CD8-positive, alpha-beta memory T cell (primary cell): ENCODE measurements around the gene SCYGR1. TPM values are rescaled to one million over a fixed set of nuclear protein-coding genes. Genes with fewer than 3 reads are reported as not detected.
A peak's percentile ranks its signal among the peaks of the same experiment; 100 is the strongest.

Source experiments
- CTCF ChIA-PET: fragments of 350-600 bp; sonication (Branson Sonifier 250); formaldehyde crosslinking; loops from one replicate; lab custom pipeline; 2021; ENCODE audit warnings: antibody characterized with exemption; lab: Charles Lee
- POLR2A ChIA-PET: fragments of 350-600 bp; sonication (Branson Sonifier 250); formaldehyde crosslinking; loops from one replicate; lab custom pipeline; 2021; ENCODE audit warnings: antibody characterized with exemption; lab: Charles Lee
- DNase-seq, 5 donors: peaks; one replicate each; pipeline versions ENCODE4 v3.0.0 to v3.0.0-alpha.2; 2020 to 2022; ENCODE audit warnings: mixed read lengths in 1 of 5
- H3K27ac ChIP-seq: one replicate; pipeline ENCODE4 v1.7.0; 2013; ENCODE audit warnings: low read depth, mild to moderate bottlenecking, low read length, moderate library complexity
- H3K27me3 ChIP-seq: 2 replicates; pipeline ENCODE4 v1.7.0; 2013; ENCODE audit warnings: low read length, mild to moderate bottlenecking; ENCODE audit not compliant: insufficient read depth, poor library complexity, severe bottlenecking
- H3K36me3 ChIP-seq: 2 replicates; pipeline ENCODE4 v1.7.0; 2013; ENCODE audit warnings: mild to moderate bottlenecking, low read length, moderate library complexity; ENCODE audit not compliant: insufficient read depth
- H3K4me1 ChIP-seq: 2 replicates; pipeline ENCODE4 v1.7.0; 2013; ENCODE audit warnings: mild to moderate bottlenecking, low read length, moderate library complexity; ENCODE audit not compliant: insufficient read depth
- H3K4me3 ChIP-seq: 2 replicates; pipeline ENCODE4 v1.7.0; 2013; ENCODE audit warnings: mild to moderate bottlenecking, low read length
- H3K9me3 ChIP-seq: 2 replicates; pipeline ENCODE4 v1.7.0; 2013; ENCODE audit warnings: mild to moderate bottlenecking, low read length
- H3K27ac Mint-ChIP-seq, 8 donors: one replicate each; pipeline ENCODE4 v1.8.0; 2020 to 2021; ENCODE audit warnings: mixed read lengths in 8 of 8, mild to moderate bottlenecking in 6 of 8, inconsistent platforms in 3 of 8, moderate library complexity in 3 of 8
- H3K27me3 Mint-ChIP-seq, 2 donors: one replicate each; pipeline ENCODE4 v1.8.0; 2020 to 2021; ENCODE audit warnings: mixed read lengths in 2 of 2, mild to moderate bottlenecking in 1 of 2, moderate library complexity in 1 of 2
- H3K36me3 Mint-ChIP-seq, 3 donors: one replicate each; pipeline ENCODE4 v1.8.0; 2020 to 2021; ENCODE audit warnings: mixed read lengths in 3 of 3, inconsistent platforms in 1 of 3, mild to moderate bottlenecking in 1 of 3
- H3K4me1 Mint-ChIP-seq, 3 donors: one replicate each; pipeline ENCODE4 v1.8.0; 2020 to 2021; ENCODE audit warnings: mixed read lengths in 3 of 3, inconsistent platforms in 1 of 3, mild to moderate bottlenecking in 1 of 3
- H3K4me3 Mint-ChIP-seq, 7 donors: one replicate each; pipeline ENCODE4 v1.8.0; 2020 to 2021; ENCODE audit warnings: mixed read lengths in 7 of 7, mild to moderate bottlenecking in 6 of 7, moderate library complexity in 4 of 7, inconsistent platforms in 2 of 7
- H3K9me3 Mint-ChIP-seq, 5 donors: one replicate each; pipeline ENCODE4 v1.8.0; 2020 to 2022; ENCODE audit warnings: mixed read lengths in 5 of 5, mild to moderate bottlenecking in 3 of 5, moderate library complexity in 2 of 5, inconsistent platforms in 1 of 5
- polyA plus RNA-seq: library from polyadenylated mRNA; unstranded; fragments of 300-500 nt; fragmentation: Illumina TruSeq; gene quantifications from one replicate; pipeline ENCODE4 v1.2.3, GENCODE V29; 2021
- total RNA-seq, 2 experiments: library from RNA; stranded (reverse); gene quantifications; one replicate each; pipeline ENCODE4 v1.2.3, GENCODE V29; 2021

SCYGR1 gene
- total and polyA plus RNA-seq, 3 experiments from 2014 or later = not detected

DNA sequence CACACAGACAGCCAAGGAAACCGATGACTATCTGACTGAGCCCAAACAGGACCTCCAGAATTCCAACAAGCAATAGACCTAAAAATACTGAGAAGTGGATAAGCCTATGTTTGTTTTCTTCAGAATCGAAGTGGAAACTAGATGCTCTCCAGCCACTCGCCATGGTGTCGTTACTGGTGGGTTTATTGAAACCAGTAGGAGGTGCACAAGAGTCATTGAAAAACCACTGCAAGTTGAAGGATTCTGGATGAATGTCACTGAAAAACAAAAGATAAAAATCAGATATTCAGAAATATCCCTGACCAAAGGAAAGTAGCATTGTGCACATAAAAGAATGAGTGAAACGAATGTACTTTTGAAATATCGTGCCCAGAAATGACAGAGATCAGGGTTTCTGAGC lies 24.0 kb downstream of the SCYGR1 start:
- peak in 1 of 5 donors; percentile 12 for DNase-seq
- Mint-ChIP-seq H3K27me3 (no peaks in the 10 kb centered on the region), H3K4me3 (no peak overlapping the region), H3K9me3 (no peaks in the 10 kb centered on the region), H3K4me1 (peaks cover 0 to 2% (median 0%) of the 10 kb centered on the region in 3 donors), H3K27ac (no peak overlapping the region), H3K36me3 (peaks cover 0 to 24% (median 15%) of the 10 kb centered on the region in 3 donors)
- H3K4me1 ChIP-seq = no peaks in the 10 kb centered on the region
- CTCF ChIA-PET = no interaction called here
- H3K36me3 ChIP-seq = no peaks in the 10 kb centered on the region
- POLR2A ChIA-PET = no interaction called here
- H3K4me3 ChIP-seq = no peak overlapping the region
- no peaks in the 10 kb centered on the region for H3K9me3 ChIP-seq
- no peaks in the 10 kb centered on the region for H3K27me3 ChIP-seq
- H3K27ac ChIP-seq = no peak overlapping the region

DNA sequence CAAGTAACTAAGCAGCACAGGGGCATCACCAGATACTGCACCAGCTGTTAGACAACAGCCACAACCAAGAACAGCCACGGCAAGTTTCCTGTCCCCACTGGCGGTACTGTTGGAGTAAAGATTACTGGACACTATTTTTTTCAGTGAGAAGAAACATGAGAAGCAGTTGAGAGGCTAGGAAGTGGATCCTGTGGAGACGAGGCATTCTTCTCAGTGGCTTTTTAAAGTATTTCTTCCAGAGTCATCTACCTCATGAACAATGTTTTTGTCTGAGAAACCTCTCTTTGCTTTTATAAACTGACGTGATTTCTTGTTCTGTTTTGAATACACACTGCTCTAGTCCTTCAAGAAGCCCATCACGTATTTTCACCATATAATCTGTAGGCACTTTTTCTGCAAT lies 27.4 kb downstream of the SCYGR1 start:
- Histone ChIP-seq H3K27me3 (no peaks in the 10 kb centered on the region), H3K4me3 (no peak overlapping the region), H3K36me3 (peaks cover 9% of the 10 kb centered on the region), H3K27ac (no peak overlapping the region), H3K9me3 (no peaks in the 10 kb centered on the region), H3K4me1 (no peaks in the 10 kb centered on the region)
- H3K27me3 Mint-ChIP-seq = no peaks in the 10 kb centered on the region
- ChIA-PET POLR2A (no interaction called here), CTCF (no interaction called here)
- no peaks in the 10 kb centered on the region for H3K9me3 Mint-ChIP-seq
- no peak overlapping the region for H3K4me3 Mint-ChIP-seq
- H3K36me3 Mint-ChIP-seq = peaks cover 4 to 52% (median 30%) of the 10 kb centered on the region in 3 donors
- H3K27ac Mint-ChIP-seq = no peak overlapping the region
- no peak for DNase-seq
- H3K4me1 Mint-ChIP-seq = peaks cover 0 to 2% (median 0%) of the 10 kb centered on the region in 3 donors

DNA sequence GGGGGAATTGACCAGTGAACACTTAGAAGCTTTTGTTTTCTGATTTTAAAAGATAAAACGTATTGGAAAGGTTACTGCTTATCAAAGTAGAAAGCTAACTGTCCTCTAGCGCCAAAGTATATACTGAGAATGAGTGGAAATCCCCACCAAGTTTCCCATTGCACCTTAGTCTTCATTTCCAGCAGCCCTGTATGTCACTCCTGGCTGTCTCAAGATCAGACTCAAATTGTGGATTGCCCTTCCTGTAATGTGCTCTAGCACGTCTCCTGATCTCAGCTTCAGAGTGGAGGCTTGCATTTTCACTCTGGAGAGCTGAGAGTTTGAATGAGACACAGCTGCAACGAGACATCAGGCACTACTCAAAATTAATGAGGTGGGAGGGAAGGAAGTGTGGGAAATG lies 36.1 kb downstream of the SCYGR1 start:
- no peak for DNase-seq
- peak overlapping the region in 5 of 8 donors; percentile 23 to 93 (median 42) for H3K27ac Mint-ChIP-seq
- H3K9me3 Mint-ChIP-seq = no peaks in the 10 kb centered on the region
- peaks cover 0 to 65% (median 21%) of the 10 kb centered on the region in 3 donors for H3K36me3 Mint-ChIP-seq
- POLR2A ChIA-PET = no interaction called here
- H3K27me3 Mint-ChIP-seq = no peaks in the 10 kb centered on the region
- no peaks in the 10 kb centered on the region for H3K4me1 Mint-ChIP-seq
- H3K36me3 ChIP-seq = no peaks in the 10 kb centered on the region
- no peaks in the 10 kb centered on the region for H3K9me3 ChIP-seq
- CTCF ChIA-PET = no interaction called here
- H3K27me3 ChIP-seq = no peaks in the 10 kb centered on the region
- no peak overlapping the region for H3K27ac ChIP-seq
- no peak overlapping the region for H3K4me3 Mint-ChIP-seq
- no peak overlapping the region for H3K4me3 ChIP-seq
- H3K4me1 ChIP-seq = no peaks in the 10 kb centered on the region

DNA sequence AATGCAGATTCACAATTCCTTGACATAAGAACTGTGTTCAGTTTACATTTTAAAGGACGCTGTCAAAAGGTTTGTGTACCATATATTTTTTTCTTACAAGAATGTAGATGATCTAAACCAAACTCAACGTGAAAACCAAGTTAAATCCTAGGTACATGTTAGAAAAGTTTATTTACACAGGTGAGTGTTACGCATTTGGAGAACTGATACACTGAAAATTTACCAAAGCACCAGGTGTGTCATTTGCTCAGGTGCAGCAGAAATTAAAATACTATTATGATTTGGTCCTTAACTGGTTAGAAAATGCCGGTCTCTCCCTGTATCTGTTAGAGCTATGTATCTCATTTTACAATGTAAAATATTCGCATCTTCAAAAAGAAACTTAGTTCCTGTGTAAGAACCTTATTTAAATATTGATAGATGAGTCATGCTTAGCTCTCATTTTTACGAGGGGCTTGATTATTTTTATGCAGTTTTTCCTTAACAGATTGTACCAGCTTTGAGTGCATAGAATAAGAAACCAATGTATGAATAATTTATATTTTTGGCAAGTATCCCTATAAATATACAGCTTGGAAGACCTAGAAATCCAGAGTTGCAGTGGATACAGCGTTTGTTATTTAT lies 37.6 kb downstream of the SCYGR1 start:
- Mint-ChIP-seq H3K36me3 (peaks cover 0 to 64% (median 21%) of the 10 kb centered on the region in 3 donors), H3K27ac (no peak overlapping the region), H3K27me3 (no peaks in the 10 kb centered on the region), H3K4me3 (no peak overlapping the region), H3K4me1 (no peaks in the 10 kb centered on the region), H3K9me3 (no peaks in the 10 kb centered on the region)
- ChIA-PET CTCF (interaction anchor here (1.7 kb wide), 1 partner anchor 34 kb away, joined by 3 read pairs; no protein-coding TSS in a partner anchor), POLR2A (no interaction called here)
- Histone ChIP-seq H3K4me1 (no peaks in the 10 kb centered on the region), H3K4me3 (no peak overlapping the region), H3K9me3 (no peaks in the 10 kb centered on the region), H3K36me3 (no peaks in the 10 kb centered on the region), H3K27me3 (no peaks in the 10 kb centered on the region), H3K27ac (no peak overlapping the region)
- no peak for DNase-seq

DNA sequence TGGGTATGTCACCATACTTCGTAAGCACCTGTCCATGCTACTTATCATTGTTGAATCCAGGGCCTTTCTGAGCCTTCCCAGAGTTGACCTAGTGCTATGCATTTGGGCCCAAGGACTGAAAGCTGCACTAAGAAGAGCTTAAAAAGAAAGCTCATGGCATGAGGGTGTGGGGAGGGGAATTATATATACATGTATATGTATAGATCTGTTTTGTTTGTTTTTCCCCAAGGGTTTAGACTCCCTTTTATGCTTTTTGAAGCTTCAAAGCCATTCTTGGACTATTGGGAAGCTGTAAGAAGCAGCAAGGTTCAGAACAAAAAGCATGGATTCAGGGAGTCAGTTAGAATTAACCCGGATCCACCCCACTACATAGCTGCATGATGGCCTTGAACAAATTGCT lies 39.4 kb downstream of the SCYGR1 start:
- Mint-ChIP-seq H3K4me1 (no peaks in the 10 kb centered on the region), H3K27ac (no peak overlapping the region), H3K9me3 (no peaks in the 10 kb centered on the region), H3K36me3 (peaks cover 0 to 63% (median 19%) of the 10 kb centered on the region in 3 donors), H3K27me3 (no peaks in the 10 kb centered on the region), H3K4me3 (no peak overlapping the region)
- Histone ChIP-seq H3K4me3 (no peak overlapping the region), H3K27me3 (no peaks in the 10 kb centered on the region), H3K27ac (no peak overlapping the region), H3K36me3 (no peaks in the 10 kb centered on the region), H3K9me3 (no peaks in the 10 kb centered on the region), H3K4me1 (no peaks in the 10 kb centered on the region)
- CTCF ChIA-PET = interaction anchor here (1.5 to 1.7 kb wide), 2 partner anchors 28 to 36 kb away, joined by 3 to 4 read pairs; no protein-coding TSS in a partner anchor
- no peak for DNase-seq
- POLR2A ChIA-PET = no interaction called here

DNA sequence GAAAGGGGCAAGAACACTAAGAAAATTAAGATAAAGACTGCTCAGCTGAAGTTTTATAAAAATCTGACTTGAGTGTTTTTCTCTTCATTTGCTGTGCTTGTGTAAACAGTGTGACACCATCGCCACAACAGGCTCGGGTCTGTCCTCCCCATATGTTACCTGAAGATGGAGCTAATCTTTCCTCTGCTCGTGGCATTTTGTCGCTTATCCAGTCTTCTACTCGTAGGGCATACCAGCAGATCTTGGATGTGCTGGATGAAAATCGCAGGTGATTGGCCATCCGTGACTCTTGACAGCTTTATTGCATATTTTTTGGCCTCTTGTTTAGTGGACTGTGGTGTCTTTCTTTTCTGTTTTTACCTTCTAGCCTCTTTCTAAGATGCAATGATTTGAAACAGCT lies 40.6 kb downstream of the SCYGR1 start:
- H3K36me3 Mint-ChIP-seq = peaks cover 0 to 66% (median 21%) of the 10 kb centered on the region in 3 donors
- CTCF ChIA-PET = no interaction called here
- POLR2A ChIA-PET = no interaction called here
- Histone ChIP-seq H3K27ac (no peak overlapping the region), H3K4me1 (no peaks in the 10 kb centered on the region), H3K4me3 (no peak overlapping the region), H3K27me3 (no peaks in the 10 kb centered on the region), H3K36me3 (no peaks in the 10 kb centered on the region), H3K9me3 (no peaks in the 10 kb centered on the region)
- H3K4me3 Mint-ChIP-seq = no peak overlapping the region
- no peak overlapping the region for H3K27ac Mint-ChIP-seq
- no peaks in the 10 kb centered on the region for H3K4me1 Mint-ChIP-seq
- no peaks in the 10 kb centered on the region for H3K27me3 Mint-ChIP-seq
- no peak for DNase-seq
- no peaks in the 10 kb centered on the region for H3K9me3 Mint-ChIP-seq

DNA sequence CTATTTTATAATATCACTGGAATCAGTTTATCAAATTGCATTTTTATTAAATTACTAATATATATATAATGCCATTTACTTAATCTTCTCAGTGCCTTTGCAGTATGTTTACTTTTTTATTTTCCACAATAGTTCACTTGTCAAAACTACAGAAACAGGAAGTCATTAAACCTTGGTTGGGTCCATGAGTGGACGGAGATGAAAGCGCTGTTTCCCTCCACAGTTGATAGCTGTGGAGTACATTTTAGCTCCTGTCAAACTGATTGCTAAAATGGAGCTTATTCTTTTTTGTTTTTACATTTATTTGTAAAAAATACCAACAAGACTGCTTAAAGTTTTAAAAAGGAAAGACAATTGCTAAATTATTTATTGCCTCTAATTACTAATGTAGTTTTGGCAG lies 43.5 kb downstream of the SCYGR1 start:
- POLR2A ChIA-PET = no interaction called here
- Histone ChIP-seq H3K4me3 (no peak overlapping the region), H3K27ac (no peak overlapping the region), H3K4me1 (no peaks in the 10 kb centered on the region), H3K27me3 (no peaks in the 10 kb centered on the region), H3K36me3 (no peaks in the 10 kb centered on the region), H3K9me3 (no peaks in the 10 kb centered on the region)
- Mint-ChIP-seq H3K4me3 (no peak overlapping the region), H3K27ac (no peak overlapping the region), H3K36me3 (peaks cover 0 to 74% (median 21%) of the 10 kb centered on the region in 3 donors), H3K27me3 (no peaks in the 10 kb centered on the region), H3K4me1 (peaks cover 0 to 3% (median 1%) of the 10 kb centered on the region in 3 donors), H3K9me3 (no peaks in the 10 kb centered on the region)
- no peak for DNase-seq
- CTCF ChIA-PET = no interaction called here

DNA sequence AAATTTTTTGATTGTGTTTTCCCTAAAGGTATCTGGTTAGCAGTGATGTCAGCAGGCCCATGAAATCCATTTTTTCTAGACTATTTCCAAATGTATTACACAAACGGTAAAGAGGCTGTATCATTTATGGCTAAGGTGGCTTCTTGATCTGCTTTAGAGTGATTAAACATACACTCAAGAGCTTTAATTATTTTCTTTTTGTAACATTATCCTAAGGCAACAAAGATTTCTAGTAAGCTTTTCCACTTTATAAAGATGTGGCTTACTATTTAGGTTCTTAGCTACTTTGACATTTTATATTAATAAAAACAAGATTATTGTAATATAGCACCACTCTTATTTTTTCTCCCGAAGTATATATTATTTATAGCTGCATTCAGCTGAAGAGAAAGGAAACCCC lies 46.2 kb downstream of the SCYGR1 start:
- Mint-ChIP-seq H3K27ac (no peak overlapping the region), H3K4me1 (peaks cover 0 to 4% (median 2%) of the 10 kb centered on the region in 3 donors), H3K27me3 (no peaks in the 10 kb centered on the region), H3K36me3 (peaks cover 0 to 63% (median 12%) of the 10 kb centered on the region in 3 donors), H3K4me3 (no peak overlapping the region), H3K9me3 (no peaks in the 10 kb centered on the region)
- Histone ChIP-seq H3K27me3 (no peaks in the 10 kb centered on the region), H3K9me3 (no peaks in the 10 kb centered on the region), H3K4me3 (no peak overlapping the region), H3K36me3 (no peaks in the 10 kb centered on the region), H3K27ac (no peak overlapping the region), H3K4me1 (no peaks in the 10 kb centered on the region)
- CTCF ChIA-PET = no interaction called here
- POLR2A ChIA-PET = no interaction called here
- no peak for DNase-seq
